Measurements from ENCODE around the gene NFAT5.
A peak's percentile ranks its signal among the peaks of the same experiment; 100 is the strongest.

The NFAT5 gene

GRCh38 chr16:69662901-69663300, 97.1 kb downstream of the NFAT5 start:
- peaks cover 17% of the 10 kb centered on the region for H3K36me3 ChIP-seq (replicated peaks; ENCODE audit: low read depth, low read length)
- no peak overlapping the region for H2AFZ ChIP-seq (ENCODE audit: low read depth, low read length)
- no peaks in the 10 kb centered on the region for H3K79me2 ChIP-seq (ENCODE audit: low read length)
- TF ChIP-seq CTCF (IDR thresholded peaks at IDR 0.05; ENCODE audit: low read depth, low read length) (no peak), EZH2phosphoT487 (IDR thresholded peaks at IDR 0.05; ENCODE audit: low read depth) (no peak)
- no peak overlapping the region for H3K27ac ChIP-seq (ENCODE audit: low read length)
- no peaks in the 10 kb centered on the region for H3K4me1 ChIP-seq (ENCODE audit: low read length)
- no peaks in the 10 kb centered on the region for H3K27me3 ChIP-seq (ENCODE audit: low read depth, low read length)
- no peak overlapping the region for H3K9ac ChIP-seq (ENCODE audit: low read length)
- H3K4me2 ChIP-seq (ENCODE audit: low read length) = no peak overlapping the region
- H3K4me3 ChIP-seq (ENCODE audit: low read length) = no peak overlapping the region
- H3K9me3 ChIP-seq (ENCODE audit: insufficient read depth, low read length) = no peaks in the 10 kb centered on the region
- no peaks in the 10 kb centered on the region for H4K20me1 ChIP-seq (ENCODE audit: insufficient read depth, low read length)

- no peak overlapping the region for H2AFZ ChIP-seq (ENCODE audit: low read depth, low read length)
- H4K20me1 ChIP-seq (ENCODE audit: insufficient read depth, low read length) = no peaks in the 10 kb centered on the region
- H3K4me3 ChIP-seq (ENCODE audit: low read length) = no peak overlapping the region
- no peaks in the 10 kb centered on the region for H3K9me3 ChIP-seq (ENCODE audit: insufficient read depth, low read length)
- no peak overlapping the region for H3K4me2 ChIP-seq (ENCODE audit: low read length)
- H3K27ac ChIP-seq (ENCODE audit: low read length) = no peak overlapping the region
- no peaks in the 10 kb centered on the region for H3K27me3 ChIP-seq (ENCODE audit: low read depth, low read length)
- no peak overlapping the region for H3K9ac ChIP-seq (ENCODE audit: low read length)
- TF ChIP-seq EZH2phosphoT487 (IDR thresholded peaks at IDR 0.05; ENCODE audit: low read depth) (no peak), CTCF (IDR thresholded peaks at IDR 0.05; ENCODE audit: low read depth, low read length) (no peak)
- H3K4me1 ChIP-seq (ENCODE audit: low read length) = no peaks in the 10 kb centered on the region
- H3K36me3 ChIP-seq (replicated peaks; ENCODE audit: low read depth, low read length) = peaks cover 18% of the 10 kb centered on the region
- no peaks in the 10 kb centered on the region for H3K79me2 ChIP-seq (ENCODE audit: low read length)
Observed at GRCh38 chr16:69663846-69664245, 98.1 kb downstream of the NFAT5 start.

GRCh38 chr16:69669577-69669976, 103.8 kb downstream of the NFAT5 start:
- Histone ChIP-seq H3K4me1 (ENCODE audit: low read length) (peaks cover 23% of the 10 kb centered on the region), H3K4me2 (ENCODE audit: low read length) (no peak overlapping the region; the same call in 1 of the 2 replicates), H4K20me1 (ENCODE audit: insufficient read depth, low read length) (no peaks in the 10 kb centered on the region), H3K27ac (ENCODE audit: low read length) (peak overlapping the region; percentile 57), H3K9ac (ENCODE audit: low read length) (no peak overlapping the region), H3K9me3 (ENCODE audit: insufficient read depth, low read length) (no peaks in the 10 kb centered on the region), H2AFZ (ENCODE audit: low read depth, low read length) (no peak overlapping the region), H3K27me3 (ENCODE audit: low read depth, low read length) (no peaks in the 10 kb centered on the region), H3K36me3 (replicated peaks; ENCODE audit: low read depth, low read length) (peaks cover 19% of the 10 kb centered on the region), H3K79me2 (ENCODE audit: low read length) (no peaks in the 10 kb centered on the region), H3K4me3 (ENCODE audit: low read length) (no peak overlapping the region)
- TF ChIP-seq EZH2phosphoT487 (IDR thresholded peaks at IDR 0.05; ENCODE audit: low read depth) = no peak
- no peak for TF ChIP-seq CTCF (IDR thresholded peaks at IDR 0.05; ENCODE audit: low read depth, low read length)

- H3K4me3 ChIP-seq (ENCODE audit: low read length) = no peak overlapping the region
- H2AFZ ChIP-seq (ENCODE audit: low read depth, low read length) = no peak overlapping the region
- H3K9ac ChIP-seq (ENCODE audit: low read length) = no peak overlapping the region
- H3K4me1 ChIP-seq (ENCODE audit: low read length) = peaks cover 33% of the 10 kb centered on the region
- H3K4me2 ChIP-seq (ENCODE audit: low read length) = no peak overlapping the region
- TF ChIP-seq CTCF (IDR thresholded peaks at IDR 0.05; ENCODE audit: low read depth, low read length) = no peak
- no peak for TF ChIP-seq EZH2phosphoT487 (IDR thresholded peaks at IDR 0.05; ENCODE audit: low read depth)
- H3K9me3 ChIP-seq (ENCODE audit: insufficient read depth, low read length) = no peaks in the 10 kb centered on the region
- H3K27ac ChIP-seq (ENCODE audit: low read length) = no peak overlapping the region
- H3K79me2 ChIP-seq (ENCODE audit: low read length) = peaks cover 9% of the 10 kb centered on the region; the same call in 1 of the 2 replicates
- H3K36me3 ChIP-seq (replicated peaks; ENCODE audit: low read depth, low read length) = peaks cover 33% of the 10 kb centered on the region
- H4K20me1 ChIP-seq (ENCODE audit: insufficient read depth, low read length) = 0 out of 2 replicates have a peak, but pooled peaks cover 5% of the 10 kb centered on the region
- H3K27me3 ChIP-seq (ENCODE audit: low read depth, low read length) = no peaks in the 10 kb centered on the region
Observed at GRCh38 chr16:69672315-69672997, 106.7 kb downstream of the NFAT5 start.
